Panc1 (cell line): ENCODE results near the gene MPO.

Experiments
- POLR2AphosphoS5 ChIP-seq: IDR thresholded peaks from 2 replicates; pipeline ENCODE4 v1.6.1; 2012; ENCODE audit warnings: mild to moderate bottlenecking, low read depth, low read length, moderate library complexity
- TF ChIP-seq, protein P1 (sequence below): fragments of 450-650 bp; IDR thresholded peaks from 2 replicates; pipeline ENCODE4 v1.5.1; 2017; ENCODE audit warnings: mild to moderate bottlenecking
- TF ChIP-seq, protein P2 (sequence below), 2 experiments: IDR thresholded peaks; 2 replicates each; pipeline ENCODE4 v1.6.1; 2011 to 2012; ENCODE audit warnings: low read depth in 2 of 2, control low read depth in 1 of 2, low read length in 1 of 2, mild to moderate bottlenecking in 1 of 2, moderate library complexity in 1 of 2; ENCODE audit not compliant: insufficient read depth in 1 of 2

DNA sequence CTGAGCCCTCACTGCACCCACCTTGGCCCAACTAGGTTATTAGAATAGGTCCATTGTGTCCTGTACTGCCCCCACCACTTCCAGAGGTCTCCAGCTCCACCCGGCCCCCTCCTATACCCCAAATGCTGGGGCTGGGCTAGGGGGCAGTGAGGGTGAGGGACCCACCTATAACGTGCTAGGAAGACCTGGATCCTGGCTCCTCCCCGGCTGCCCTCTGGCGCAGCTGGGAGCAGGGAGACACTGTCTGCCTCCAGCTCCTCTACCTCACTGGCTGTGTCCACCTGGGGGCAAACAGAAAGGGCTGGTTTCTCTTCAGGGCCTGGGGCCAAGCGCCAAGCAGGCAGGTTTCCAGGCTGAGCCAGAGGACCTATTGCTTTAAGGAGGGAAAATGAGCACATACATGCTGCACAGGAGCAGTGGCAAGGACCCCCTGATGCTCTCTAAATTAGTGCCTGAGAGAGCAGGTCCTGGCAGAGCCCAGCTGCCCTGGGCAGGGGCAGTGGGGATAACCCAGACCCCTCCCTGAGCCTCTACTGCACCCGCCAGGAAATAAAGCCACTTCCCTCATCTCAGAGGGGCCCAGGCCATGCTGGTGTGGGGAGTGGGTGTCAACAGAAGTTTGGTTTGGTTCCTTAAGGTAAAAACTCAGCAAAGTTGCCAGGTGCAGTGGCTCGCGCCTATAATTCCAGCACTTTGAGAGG is 35.7 kb upstream of the MPO start:
- TF ChIP-seq, protein P1, sequence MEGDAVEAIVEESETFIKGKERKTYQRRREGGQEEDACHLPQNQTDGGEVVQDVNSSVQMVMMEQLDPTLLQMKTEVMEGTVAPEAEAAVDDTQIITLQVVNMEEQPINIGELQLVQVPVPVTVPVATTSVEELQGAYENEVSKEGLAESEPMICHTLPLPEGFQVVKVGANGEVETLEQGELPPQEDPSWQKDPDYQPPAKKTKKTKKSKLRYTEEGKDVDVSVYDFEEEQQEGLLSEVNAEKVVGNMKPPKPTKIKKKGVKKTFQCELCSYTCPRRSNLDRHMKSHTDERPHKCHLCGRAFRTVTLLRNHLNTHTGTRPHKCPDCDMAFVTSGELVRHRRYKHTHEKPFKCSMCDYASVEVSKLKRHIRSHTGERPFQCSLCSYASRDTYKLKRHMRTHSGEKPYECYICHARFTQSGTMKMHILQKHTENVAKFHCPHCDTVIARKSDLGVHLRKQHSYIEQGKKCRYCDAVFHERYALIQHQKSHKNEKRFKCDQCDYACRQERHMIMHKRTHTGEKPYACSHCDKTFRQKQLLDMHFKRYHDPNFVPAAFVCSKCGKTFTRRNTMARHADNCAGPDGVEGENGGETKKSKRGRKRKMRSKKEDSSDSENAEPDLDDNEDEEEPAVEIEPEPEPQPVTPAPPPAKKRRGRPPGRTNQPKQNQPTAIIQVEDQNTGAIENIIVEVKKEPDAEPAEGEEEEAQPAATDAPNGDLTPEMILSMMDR = no peak
- TF ChIP-seq, protein P2, sequence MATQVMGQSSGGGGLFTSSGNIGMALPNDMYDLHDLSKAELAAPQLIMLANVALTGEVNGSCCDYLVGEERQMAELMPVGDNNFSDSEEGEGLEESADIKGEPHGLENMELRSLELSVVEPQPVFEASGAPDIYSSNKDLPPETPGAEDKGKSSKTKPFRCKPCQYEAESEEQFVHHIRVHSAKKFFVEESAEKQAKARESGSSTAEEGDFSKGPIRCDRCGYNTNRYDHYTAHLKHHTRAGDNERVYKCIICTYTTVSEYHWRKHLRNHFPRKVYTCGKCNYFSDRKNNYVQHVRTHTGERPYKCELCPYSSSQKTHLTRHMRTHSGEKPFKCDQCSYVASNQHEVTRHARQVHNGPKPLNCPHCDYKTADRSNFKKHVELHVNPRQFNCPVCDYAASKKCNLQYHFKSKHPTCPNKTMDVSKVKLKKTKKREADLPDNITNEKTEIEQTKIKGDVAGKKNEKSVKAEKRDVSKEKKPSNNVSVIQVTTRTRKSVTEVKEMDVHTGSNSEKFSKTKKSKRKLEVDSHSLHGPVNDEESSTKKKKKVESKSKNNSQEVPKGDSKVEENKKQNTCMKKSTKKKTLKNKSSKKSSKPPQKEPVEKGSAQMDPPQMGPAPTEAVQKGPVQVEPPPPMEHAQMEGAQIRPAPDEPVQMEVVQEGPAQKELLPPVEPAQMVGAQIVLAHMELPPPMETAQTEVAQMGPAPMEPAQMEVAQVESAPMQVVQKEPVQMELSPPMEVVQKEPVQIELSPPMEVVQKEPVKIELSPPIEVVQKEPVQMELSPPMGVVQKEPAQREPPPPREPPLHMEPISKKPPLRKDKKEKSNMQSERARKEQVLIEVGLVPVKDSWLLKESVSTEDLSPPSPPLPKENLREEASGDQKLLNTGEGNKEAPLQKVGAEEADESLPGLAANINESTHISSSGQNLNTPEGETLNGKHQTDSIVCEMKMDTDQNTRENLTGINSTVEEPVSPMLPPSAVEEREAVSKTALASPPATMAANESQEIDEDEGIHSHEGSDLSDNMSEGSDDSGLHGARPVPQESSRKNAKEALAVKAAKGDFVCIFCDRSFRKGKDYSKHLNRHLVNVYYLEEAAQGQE (IDR thresholded peaks at IDR 0.05; ENCODE audit: insufficient read depth in 1 of 2, low read depth in 2 of 2, low read length in 1 of 2) = no peak
- no peak for TF ChIP-seq POLR2AphosphoS5
